HCT116 (cell line): Measurements from ENCODE around the gene HMGB2. TPM values are rescaled to one million over a fixed set of nuclear protein-coding genes. Genes with fewer than 3 reads are reported as not detected.

Experiments used
- ATAC-seq: fragments of 200-7000 bp; cut with Tn5 transposase; 2 replicates; pipeline ENCODE4 v1.9.1; 2020; ENCODE audit warnings: mild to moderate bottlenecking, moderate library complexity
- BruUV-seq: library from RNA; stranded (reverse); fragments of 400-500 nt; replicated peaks from 2 replicates; lab custom pipeline; 2021; lab: Mats Ljungman, UMichigan
- CTCF ChIA-PET: fragments of 300-600 bp; sonication (Branson Sonifier 250); formaldehyde crosslinking; loops from one replicate; lab custom pipeline; 2021; ENCODE audit warnings: antibody characterized with exemption; lab: Charles Lee
- POLR2A ChIA-PET: fragments of 300-600, 350-600 bp; sonication (Branson Sonifier 250); formaldehyde crosslinking; loops from one replicate; lab custom pipeline; 2021; ENCODE audit warnings: antibody characterized with exemption; lab: Charles Lee
- RAD21 ChIA-PET, 2 experiments: fragments of 300-600 bp; sonication (Branson Sonifier 250); formaldehyde crosslinking; loops; one replicate each; lab custom pipeline; 2023; ENCODE audit warnings: low total read pairs in 2 of 2; ENCODE audit not compliant: uncharacterized antibody in 2 of 2, unreplicated experiment in 2 of 2, low non-redundant PET in 1 of 2; lab: Charles Lee
- DNase-seq: peaks from one replicate; pipeline ENCODE4 v3.0.0-alpha.2; 2010; ENCODE audit warnings: low read depth, low spot score
- H2AFZ ChIP-seq: fragments of 200-600 bp; shearing (Covaris generic), sonication (generic); 2 replicates; pipeline ENCODE4 v1.6.1; 2017; ENCODE audit warnings: low read depth, mixed run types, mixed read lengths, antibody characterized with exemption, low read length; ENCODE audit not compliant: poor library complexity, severe bottlenecking
- H3K27ac ChIP-seq: 2 replicates; pipeline ENCODE4 v1.5.1; 2012; ENCODE audit warnings: low read depth, low read length
- H3K27me3 ChIP-seq: fragments of 200-600 bp; sonication (generic); 2 replicates; pipeline ENCODE4 v1.6.1; 2016; ENCODE audit warnings: mixed run types, low read length, mixed read lengths; ENCODE audit not compliant: insufficient read depth
- H3K36me3 ChIP-seq, 2 experiments: fragments of 200-500 bp in 1 of 2; fragments of 200-600 bp in 1 of 2; sonication (Bioruptor generic) in 1 of 2; sonication (generic) in 1 of 2; 2 replicates each; pipeline versions ENCODE4 v1.5.1 to v1.6.1; 2014 to 2016; ENCODE audit warnings: low read length in 2 of 2, inconsistent platforms in 1 of 2, mixed read lengths in 1 of 2, mixed run types in 1 of 2; ENCODE audit not compliant: insufficient read depth in 2 of 2, control insufficient read depth in 1 of 2
- H3K4me1 ChIP-seq, 2 experiments: fragments of 200-600 bp in 1 of 2; sonication (generic) in 1 of 2; 2 replicates each; pipeline versions ENCODE4 v1.5.1 to v1.6.1; 2012 to 2017; ENCODE audit warnings: low read length in 2 of 2, inconsistent platforms in 1 of 2, mild to moderate bottlenecking in 1 of 2, mixed read lengths in 1 of 2, mixed run types in 1 of 2, moderate library complexity in 1 of 2; ENCODE audit not compliant: insufficient read depth in 2 of 2, control insufficient read depth in 1 of 2
- H3K4me2 ChIP-seq: fragments of 200-600 bp; sonication (generic); 2 replicates; pipeline ENCODE4 v1.6.1; 2017; ENCODE audit warnings: mixed run types, low read length, mixed read lengths
- H3K4me3 ChIP-seq, 2 experiments: fragments of 200-600 bp in 1 of 2; sonication (generic) in 1 of 2; replicated peaks in 1 of 2; 2 replicates each; pipeline ENCODE4 v1.5.1; 2011 to 2016; ENCODE audit warnings: low read length in 2 of 2, control low read depth in 1 of 2, low read depth in 1 of 2, mild to moderate bottlenecking in 1 of 2, mixed read lengths in 1 of 2, mixed run types in 1 of 2
- H3K79me2 ChIP-seq: fragments of 200-600 bp; sonication (generic); 2 replicates; pipeline ENCODE4 v1.6.1; 2017; ENCODE audit warnings: mild to moderate bottlenecking, mixed run types, low read length, moderate library complexity, mixed read lengths; ENCODE audit not compliant: insufficient read depth
- H3K9ac ChIP-seq: fragments of 200-600 bp; sonication (generic); 2 replicates; pipeline ENCODE4 v1.6.1; 2016; ENCODE audit warnings: low read length, mixed read lengths
- H3K9me2 ChIP-seq: fragments of 200-600 bp; sonication (generic), shearing (Covaris generic); 2 replicates; pipeline ENCODE4 v1.6.1; 2017; ENCODE audit warnings: mixed run types, mild to moderate bottlenecking, moderate library complexity; ENCODE audit not compliant: insufficient read depth
- H3K9me3 ChIP-seq, 2 experiments: fragments of 200-500 bp in 1 of 2; fragments of 200-600 bp in 1 of 2; sonication (Bioruptor generic) in 1 of 2; sonication (generic) in 1 of 2; 2 replicates each; pipeline ENCODE4 v1.6.1; 2014 to 2017; ENCODE audit warnings: low read length in 2 of 2, mixed read lengths in 2 of 2, inconsistent platforms in 1 of 2, low read depth in 1 of 2, mild to moderate bottlenecking in 1 of 2, mixed run types in 1 of 2, moderate library complexity in 1 of 2; ENCODE audit not compliant: control insufficient read depth in 1 of 2, insufficient read depth in 1 of 2
- H4K20me1 ChIP-seq: fragments of 200-600 bp; sonication (generic), shearing (Covaris generic); 2 replicates; pipeline ENCODE4 v1.6.1; 2017; ENCODE audit warnings: mixed run types, mild to moderate bottlenecking, moderate library complexity; ENCODE audit not compliant: insufficient read depth
- CEBPB ChIP-seq: IDR thresholded peaks from 2 replicates; pipeline ENCODE4 v1.6.1; 2012; ENCODE audit warnings: low read depth
- EZH2 ChIP-seq: fragments of 200-600 bp; sonication (generic); IDR thresholded peaks from 2 replicates; pipeline ENCODE4 v1.6.1; 2017; ENCODE audit warnings: antibody characterized with exemption, mixed run types
- EZH2phosphoT487 ChIP-seq: fragments of 200-600 bp; IDR thresholded peaks from 2 replicates; pipeline ENCODE4 v1.6.1; 2018; ENCODE audit warnings: antibody characterized with exemption, borderline replicate concordance
- JUND ChIP-seq: IDR thresholded peaks from 2 replicates; pipeline ENCODE4 v1.6.1; 2012
- POLR2AphosphoS5 ChIP-seq: IDR thresholded peaks from 2 replicates; pipeline ENCODE4 v1.6.1; 2011; ENCODE audit warnings: mild to moderate bottlenecking, low read depth, low read length, moderate library complexity
- RAD21 ChIP-seq: IDR thresholded peaks from 2 replicates; pipeline ENCODE4 v1.6.1; 2012; ENCODE audit warnings: low read depth, mild to moderate bottlenecking
- SIN3A ChIP-seq: IDR thresholded peaks from 2 replicates; pipeline ENCODE4 v1.6.1; 2012; ENCODE audit warnings: low read depth
- YY1 ChIP-seq: IDR thresholded peaks from 2 replicates; pipeline ENCODE4 v1.6.1; 2011; ENCODE audit warnings: low read length, low read depth, moderate library complexity, mild to moderate bottlenecking; ENCODE audit not compliant: insufficient replicate concordance; ENCODE audit errors: extremely low read depth
- ZNF274 ChIP-seq: fragments of 200-500 bp; sonication (Bioruptor generic); IDR thresholded peaks from 2 replicates; pipeline ENCODE4 v1.6.1; 2014; ENCODE audit warnings: mild to moderate bottlenecking, low read depth, low read length, inconsistent platforms
- intact Hi-C: fragments of 100-400 bp; cut with micrococcal nuclease; formaldehyde crosslinking; loops from 2 replicates; pipeline ENCODE4 v1.10.0; 2022
- total RNA-seq: library from RNA; stranded (reverse); gene quantifications from one replicate; pipeline ENCODE4 v1.2.1, GENCODE V29; 2021; ENCODE audit not compliant: unreplicated experiment
- TF ChIP-seq, protein P1 (sequence below), 3 experiments: fragments of 200-600 bp in 1 of 3; sonication (generic) in 1 of 3; IDR thresholded peaks in 2 of 3; conservative IDR thresholded peaks in 1 of 3; 2 replicates each; pipeline ENCODE4 v1.5.1; 2012 to 2017; ENCODE audit warnings: low read depth in 2 of 3, low read length in 2 of 3, antibody characterized with exemption in 1 of 3, borderline replicate concordance in 1 of 3, control low read depth in 1 of 3, mild to moderate bottlenecking in 1 of 3, mixed read lengths in 1 of 3, mixed run types in 1 of 3, moderate library complexity in 1 of 3; ENCODE audit not compliant: insufficient read depth in 1 of 3
- TF ChIP-seq, protein P2 (sequence below): IDR thresholded peaks from 2 replicates; pipeline ENCODE4 v1.6.1; 2012
- TF ChIP-seq, protein P3 (sequence below): IDR thresholded peaks from 2 replicates; pipeline ENCODE4 v1.6.1; 2011; ENCODE audit warnings: mild to moderate bottlenecking, low read length, moderate library complexity; ENCODE audit not compliant: insufficient replicate concordance; ENCODE audit errors: extremely low read depth

The HMGB2 gene
- total RNA-seq, 1 experiment from 2014 or later = 388 TPM

DNA sequence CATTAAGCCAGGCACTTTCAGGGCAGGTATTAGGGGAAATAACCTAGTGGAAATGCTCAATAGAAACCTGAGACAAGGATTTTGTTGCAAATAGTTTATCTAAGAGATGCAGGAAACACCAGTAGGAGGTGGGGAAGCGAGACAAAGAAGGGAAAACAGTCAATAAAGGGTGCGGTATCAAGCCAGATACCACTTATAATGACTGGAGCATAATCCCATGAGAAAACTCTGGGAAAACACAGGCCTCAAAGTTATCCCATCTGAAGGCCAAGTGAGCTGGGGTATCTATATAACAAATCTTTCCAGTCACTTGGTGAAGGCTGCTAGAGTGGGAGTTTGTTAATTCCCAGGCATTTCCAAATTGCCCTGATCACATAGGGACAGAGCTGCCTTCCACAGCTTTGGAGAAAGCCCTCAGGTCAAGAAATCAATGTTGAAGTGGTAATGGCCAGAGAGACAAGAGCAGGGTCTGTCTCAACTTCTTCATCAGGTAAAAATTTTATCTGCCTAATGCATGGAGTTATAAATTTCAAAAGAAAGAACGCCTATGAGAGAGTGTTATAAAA lies 9.8 kb upstream of the HMGB2 start:
- RAD21 ChIA-PET = no interaction called here
- CTCF ChIA-PET = no interaction called here
- no peak for DNase-seq

More for the DNA sequence above, 9.8 kb upstream of the HMGB2 start:
- no peak overlapping the region for H3K9ac ChIP-seq
- no peak overlapping the region for H3K27ac ChIP-seq
- intact Hi-C loops = no loop called here
- POLR2A ChIA-PET = interaction anchor here (1.3 to 4.1 kb wide), 2 partner anchors 9 to 27 kb away, joined by 3 to 12 read pairs; partner anchors contain the start of genes HMGB2 and SAP30
- TF ChIP-seq SIN3A = no peak
- TF ChIP-seq, protein P1, sequence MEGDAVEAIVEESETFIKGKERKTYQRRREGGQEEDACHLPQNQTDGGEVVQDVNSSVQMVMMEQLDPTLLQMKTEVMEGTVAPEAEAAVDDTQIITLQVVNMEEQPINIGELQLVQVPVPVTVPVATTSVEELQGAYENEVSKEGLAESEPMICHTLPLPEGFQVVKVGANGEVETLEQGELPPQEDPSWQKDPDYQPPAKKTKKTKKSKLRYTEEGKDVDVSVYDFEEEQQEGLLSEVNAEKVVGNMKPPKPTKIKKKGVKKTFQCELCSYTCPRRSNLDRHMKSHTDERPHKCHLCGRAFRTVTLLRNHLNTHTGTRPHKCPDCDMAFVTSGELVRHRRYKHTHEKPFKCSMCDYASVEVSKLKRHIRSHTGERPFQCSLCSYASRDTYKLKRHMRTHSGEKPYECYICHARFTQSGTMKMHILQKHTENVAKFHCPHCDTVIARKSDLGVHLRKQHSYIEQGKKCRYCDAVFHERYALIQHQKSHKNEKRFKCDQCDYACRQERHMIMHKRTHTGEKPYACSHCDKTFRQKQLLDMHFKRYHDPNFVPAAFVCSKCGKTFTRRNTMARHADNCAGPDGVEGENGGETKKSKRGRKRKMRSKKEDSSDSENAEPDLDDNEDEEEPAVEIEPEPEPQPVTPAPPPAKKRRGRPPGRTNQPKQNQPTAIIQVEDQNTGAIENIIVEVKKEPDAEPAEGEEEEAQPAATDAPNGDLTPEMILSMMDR (IDR thresholded peaks at IDR 0.05 in 2 of 3, conservative IDR thresholded peaks at IDR 0.05 in 1 of 3; ENCODE audit: borderline replicate concordance in 1 of 3, insufficient read depth in 1 of 3, low read depth in 2 of 3, low read length in 2 of 3) = no peak
- TF ChIP-seq EZH2phosphoT487 = no peak
- TF ChIP-seq YY1 = no peak
- no peak for TF ChIP-seq JUND
- TF ChIP-seq, protein P2, sequence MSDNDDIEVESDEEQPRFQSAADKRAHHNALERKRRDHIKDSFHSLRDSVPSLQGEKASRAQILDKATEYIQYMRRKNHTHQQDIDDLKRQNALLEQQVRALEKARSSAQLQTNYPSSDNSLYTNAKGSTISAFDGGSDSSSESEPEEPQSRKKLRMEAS = no peak
- TF ChIP-seq EZH2 = no peak
- no peak for TF ChIP-seq POLR2AphosphoS5
- TF ChIP-seq RAD21 = no peak
- no peak for TF ChIP-seq ZNF274
- TF ChIP-seq CEBPB = no peak
- TF ChIP-seq, protein P3, sequence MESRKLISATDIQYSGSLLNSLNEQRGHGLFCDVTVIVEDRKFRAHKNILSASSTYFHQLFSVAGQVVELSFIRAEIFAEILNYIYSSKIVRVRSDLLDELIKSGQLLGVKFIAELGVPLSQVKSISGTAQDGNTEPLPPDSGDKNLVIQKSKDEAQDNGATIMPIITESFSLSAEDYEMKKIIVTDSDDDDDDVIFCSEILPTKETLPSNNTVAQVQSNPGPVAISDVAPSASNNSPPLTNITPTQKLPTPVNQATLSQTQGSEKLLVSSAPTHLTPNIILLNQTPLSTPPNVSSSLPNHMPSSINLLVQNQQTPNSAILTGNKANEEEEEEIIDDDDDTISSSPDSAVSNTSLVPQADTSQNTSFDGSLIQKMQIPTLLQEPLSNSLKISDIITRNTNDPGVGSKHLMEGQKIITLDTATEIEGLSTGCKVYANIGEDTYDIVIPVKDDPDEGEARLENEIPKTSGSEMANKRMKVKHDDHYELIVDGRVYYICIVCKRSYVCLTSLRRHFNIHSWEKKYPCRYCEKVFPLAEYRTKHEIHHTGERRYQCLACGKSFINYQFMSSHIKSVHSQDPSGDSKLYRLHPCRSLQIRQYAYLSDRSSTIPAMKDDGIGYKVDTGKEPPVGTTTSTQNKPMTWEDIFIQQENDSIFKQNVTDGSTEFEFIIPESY = no peak
- no peaks in the 10 kb centered on the region for H3K27me3 ChIP-seq
- no TSS peak for BruUV-seq
- ATAC-seq = no peak
- no peak overlapping the region for H3K4me2 ChIP-seq
- no peaks in the 10 kb centered on the region for H4K20me1 ChIP-seq
- H3K36me3 ChIP-seq = no peaks in the 10 kb centered on the region
- no peak overlapping the region for H2AFZ ChIP-seq
- H3K4me3 ChIP-seq = no peak overlapping the region
- 0 out of 4 replicates have a peak, but pooled peaks cover 0 to 4% of the 10 kb centered on the region in 2 experiments for H3K9me3 ChIP-seq
- H3K9me2 ChIP-seq = no peaks in the 10 kb centered on the region
- no peaks in the 10 kb centered on the region for H3K79me2 ChIP-seq
- peaks cover 0 to 7% of the 10 kb centered on the region in 2 experiments; a peak in 1 of 4 replicates for H3K4me1 ChIP-seq
